Aorta (tissue), 5 donors: ENCODE measurements around the gene MAP3K14. TPM values are rescaled to one million over a fixed set of nuclear protein-coding genes. Genes with fewer than 3 reads are reported as not detected.
A peak's percentile ranks its signal among the peaks of the same experiment; 100 is the strongest.
"Not testable (repeated sequence)": the region's sequence is repeated elsewhere in the genome, so short reads cannot be mapped to it uniquely, and the experiment has no call there.

Experiments used
- ATAC-seq: fragments of 200-7000 bp; cut with Tn5 transposase; one replicate; pipeline ENCODE4 v1.9.1; 2022; ENCODE audit warnings: moderate library complexity; ENCODE audit not compliant: low FRiP score
- DNase-seq, 2 donors: peaks; one replicate each; pipeline ENCODE4 v3.0.0-alpha.2; 2020
- H3K27ac ChIP-seq, 2 donors: one replicate each; pipeline ENCODE4 v1.5.1; 2013; ENCODE audit warnings: low read length in 2 of 2, mild to moderate bottlenecking in 2 of 2, moderate library complexity in 2 of 2, control low read depth in 1 of 2, inconsistent platforms in 1 of 2, low read depth in 1 of 2
- H3K27me3 ChIP-seq, 2 donors: one replicate each; pipeline ENCODE4 v1.6.1; 2013; ENCODE audit warnings: control low read depth in 1 of 2, low read length in 1 of 2, mild to moderate bottlenecking in 1 of 2, moderate library complexity in 1 of 2; ENCODE audit not compliant: insufficient read depth in 2 of 2, control insufficient read depth in 1 of 2
- H3K36me3 ChIP-seq, 2 donors: one replicate each; pipeline ENCODE4 v1.6.1; 2013; ENCODE audit warnings: control low read depth in 1 of 2, low read length in 1 of 2, mild to moderate bottlenecking in 1 of 2; ENCODE audit not compliant: insufficient read depth in 2 of 2, control insufficient read depth in 1 of 2
- H3K4me1 ChIP-seq, 2 donors: one replicate each; pipeline ENCODE4 v1.6.1; 2013; ENCODE audit warnings: low read length in 2 of 2, control low read depth in 1 of 2, mild to moderate bottlenecking in 1 of 2, moderate library complexity in 1 of 2; ENCODE audit not compliant: insufficient read depth in 2 of 2, control insufficient read depth in 1 of 2
- H3K4me3 ChIP-seq, 2 donors: one replicate each; pipeline ENCODE4 v1.5.1; 2013; ENCODE audit warnings: low read length in 2 of 2, control low read depth in 1 of 2, mild to moderate bottlenecking in 1 of 2
- H3K9me3 ChIP-seq: one replicate; pipeline ENCODE4 v1.6.1; 2013; ENCODE audit warnings: mild to moderate bottlenecking, low read length; ENCODE audit not compliant: control insufficient read depth
- WGBS, 2 donors: extraction: QIAGEN DNeasy Blood & Tissue Kit; methylation state at CpG; one replicate each; pipeline ENCODE4 v1.1.7; 2013; 5-methylcytosine and 5-hydroxymethylcytosine counted together
- intact Hi-C, 2 donors: fragments of 100-400 bp; cut with DNase I; formaldehyde crosslinking; loops; one replicate each; pipeline versions ENCODE4 v1.14.2 to v1.15.0; 2022
- polyA plus RNA-seq, 2 donors: library from polyadenylated mRNA; stranded (reverse); fragments of 200-250 nt; gene quantifications; one replicate each; pipeline ENCODE4 v1.2.3, GENCODE V29; 2013
- total RNA-seq, 2 donors: library from RNA; stranded (reverse); fragmentation: NEBNext Ultra II Directional; extraction: Animal tissue kit (Norgen Biotek cat#: 25700); gene quantifications; one replicate each; pipeline ENCODE4 v1.2.1, GENCODE V29; 2021
- donor health status: healthy with polysubstance abuse.
- donor health status: Bipolar disorder and iron deficiency.
- donor health status: DM: no; HTN: no; CAD: no.
- donor health status: DM: no; HTN: no; CAD: no.
- donor health status: DM: yes; HTN: yes; CAD: no.

Gene MAP3K14
- total and polyA plus RNA-seq, 4 donors, result 5.9 to 19.7 (median 8.3) TPM

DNA sequence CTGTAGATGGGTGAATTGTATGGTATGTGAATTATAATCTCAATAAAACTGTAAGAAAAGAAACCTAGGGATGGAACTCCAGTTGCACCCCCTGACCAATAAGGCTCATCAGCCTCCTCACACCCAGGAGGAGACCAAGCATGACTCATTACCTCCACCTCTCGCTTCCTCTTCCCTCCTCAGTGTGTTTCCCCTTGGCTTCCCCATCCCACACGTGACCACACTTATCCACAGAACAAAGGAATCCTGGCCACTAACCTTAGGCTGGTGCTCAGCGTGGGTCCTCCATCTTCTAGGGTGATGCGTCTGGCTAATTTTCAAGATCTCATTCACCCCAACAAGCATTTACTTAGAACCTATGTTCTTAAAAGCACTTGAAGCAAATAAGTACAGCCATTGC, 36.2 kb upstream of the MAP3K14 start:
- Histone ChIP-seq H3K4me3 (no peak overlapping the region), H3K9me3 (peaks cover 1% of the 10 kb centered on the region), H3K27ac (no peak overlapping the region), H3K4me1 (no peaks in the 10 kb centered on the region), H3K36me3 (no peaks in the 10 kb centered on the region), H3K27me3 (no peaks in the 10 kb centered on the region)
- ATAC-seq, result no peak
- 88 to 93% methylated on average over 4 of the region's 4 CpGs for WGBS, 2 donors
- no peak for DNase-seq
- intact Hi-C loops, result no loop called here

GRCh38 chr17:45351831-45352230, 35.0 kb upstream of the MAP3K14 start:
- Histone ChIP-seq H3K27me3 (no peaks in the 10 kb centered on the region), H3K27ac (no peak overlapping the region), H3K4me1 (no peaks in the 10 kb centered on the region), H3K36me3 (no peaks in the 10 kb centered on the region), H3K9me3 (peaks cover 1% of the 10 kb centered on the region), H3K4me3 (no peak overlapping the region)
- ATAC-seq, result no peak
- intact Hi-C loops, result no loop called here
- 97% methylated on average over 2 of the region's 2 CpGs for WGBS, 2 donors
- DNase-seq, result no peak

GRCh38 chr17:45347444-45347843, 30.6 kb upstream of the MAP3K14 start:
- Histone ChIP-seq H3K27ac (no peak overlapping the region), H3K4me3 (no peak overlapping the region), H3K4me1 (no peaks in the 10 kb centered on the region), H3K27me3 (no peaks in the 10 kb centered on the region), H3K36me3 (no peaks in the 10 kb centered on the region), H3K9me3 (peaks cover 1% of the 10 kb centered on the region)
- intact Hi-C loops, result no loop called here
- 66 to 69% methylated on average over 5 to 6 of the region's 6 CpGs for WGBS, 2 donors
- no peak for DNase-seq
- no peak for ATAC-seq

DNA sequence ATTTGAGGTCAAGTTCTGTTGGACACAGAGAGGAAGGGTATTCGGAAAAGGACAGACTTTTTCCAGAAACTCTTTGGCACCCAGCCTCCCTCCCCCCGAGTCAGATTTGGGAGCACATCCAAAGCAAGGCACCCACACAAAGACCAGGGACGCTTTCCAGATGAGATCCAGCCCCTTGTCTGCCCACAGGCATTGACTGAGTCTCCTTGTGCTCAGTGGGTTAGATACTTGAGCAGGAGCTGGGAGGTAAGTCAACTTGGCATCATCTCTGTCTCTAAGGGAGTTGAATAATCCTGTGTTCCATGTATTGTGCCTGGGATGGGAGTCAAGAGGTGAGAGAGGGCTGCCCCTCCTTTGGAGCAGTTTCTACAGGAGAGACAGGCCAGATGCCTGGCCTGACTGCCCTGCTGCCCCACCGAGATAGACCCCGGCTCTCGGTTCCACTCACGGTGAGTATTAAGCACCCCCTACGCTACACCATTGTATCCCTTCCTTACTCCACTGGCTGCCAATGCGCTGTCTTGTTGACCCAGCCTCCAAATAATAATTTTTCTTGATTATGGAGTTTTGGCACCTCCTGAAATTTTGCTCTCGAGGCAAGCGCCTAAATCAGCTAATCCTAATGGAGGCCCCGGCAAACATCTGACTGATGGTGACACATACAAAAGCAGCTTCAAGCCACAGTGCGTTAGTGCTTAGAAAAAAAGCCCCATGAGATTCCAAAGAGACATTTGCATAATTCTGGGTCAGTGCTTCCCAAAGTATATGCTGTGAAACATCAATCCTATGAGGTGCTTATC, 29.6 kb upstream of the MAP3K14 start:
- Histone ChIP-seq H3K36me3 (no peaks in the 10 kb centered on the region), H3K27me3 (no peaks in the 10 kb centered on the region), H3K9me3 (no peaks in the 10 kb centered on the region), H3K27ac (no peak overlapping the region), H3K4me3 (no peak overlapping the region), H3K4me1 (no peaks in the 10 kb centered on the region)
- ATAC-seq, result peak; percentile 69
- WGBS, 2 donors, result 66 to 67% methylated on average over 13 of the region's 13 CpGs
- intact Hi-C loops, result no loop called here
- DNase-seq, result no peak

DNA sequence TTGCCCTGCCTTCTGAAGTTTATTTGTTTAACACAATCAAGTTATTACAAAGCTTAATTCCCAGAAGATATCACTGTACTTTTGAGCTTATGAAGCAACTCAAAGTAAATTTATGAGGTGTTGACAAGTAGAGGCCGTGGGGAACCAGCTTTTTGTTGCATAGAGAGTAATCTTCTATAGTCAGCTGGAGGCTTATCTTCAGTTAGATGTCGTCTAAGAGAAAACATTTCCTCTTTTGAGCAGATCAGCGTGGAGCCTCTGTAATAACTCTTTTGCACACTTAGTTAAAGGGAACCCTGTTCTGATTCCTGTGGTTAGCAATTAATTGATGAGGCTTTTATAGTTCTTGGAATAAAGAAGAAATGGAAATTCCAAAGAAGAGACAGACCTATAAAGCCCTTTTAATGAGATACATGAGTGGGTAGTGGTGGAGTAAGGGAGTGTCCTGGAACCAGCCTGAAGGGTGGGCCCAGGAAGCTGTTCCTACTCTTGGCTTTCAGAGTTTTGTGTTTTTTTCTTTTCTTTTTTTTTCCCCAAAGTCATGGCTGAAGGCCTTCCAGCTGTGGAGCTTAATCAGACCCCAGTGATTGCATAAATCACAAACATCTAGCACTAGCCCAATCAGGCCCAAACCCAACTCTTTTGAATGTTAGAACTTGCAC, 28.9 kb upstream of the MAP3K14 start:
- H3K9me3 ChIP-seq, result no peaks in the 10 kb centered on the region
- no peaks in the 10 kb centered on the region for H3K4me1 ChIP-seq
- 37 to 43% methylated on average over 3 of the region's 3 CpGs for WGBS, 2 donors
- no peaks in the 10 kb centered on the region for H3K36me3 ChIP-seq
- H3K27me3 ChIP-seq, result no peaks in the 10 kb centered on the region
- no peak overlapping the region for H3K4me3 ChIP-seq
- no peak overlapping the region for H3K27ac ChIP-seq
- intact Hi-C loops, result no loop called here
- peak; percentile 79 for ATAC-seq
- no peak for DNase-seq

GRCh38 chr17:45345246-45345553, 28.4 kb upstream of the MAP3K14 start:
- no peak overlapping the region for H3K27ac ChIP-seq
- no peak for ATAC-seq
- intact Hi-C loops, result no loop called here

GRCh38 chr17:45343967-45344664, 27.3 kb upstream of the MAP3K14 start:
- ATAC-seq, H3K4me1 ChIP-seq, H3K9me3 ChIP-seq, H3K27me3 ChIP-seq, DNase-seq, H3K36me3 ChIP-seq, intact Hi-C loops, H3K27ac ChIP-seq, H3K4me3 ChIP-seq: not testable (repeated sequence)
- WGBS, 2 donors, result 96 to 97% methylated on average over 10 of the region's 10 CpGs

More at GRCh38 chr17:45345246-45345553, 28.4 kb upstream of the MAP3K14 start:
- H3K9me3 ChIP-seq, result no peaks in the 10 kb centered on the region
- no peak for DNase-seq
- 80 to 83% methylated on average over 3 of the region's 3 CpGs for WGBS, 2 donors
- no peaks in the 10 kb centered on the region for H3K36me3 ChIP-seq
- H3K4me3 ChIP-seq, result no peak overlapping the region
- no peaks in the 10 kb centered on the region for H3K4me1 ChIP-seq
- no peaks in the 10 kb centered on the region for H3K27me3 ChIP-seq

GRCh38 chr17:45342871-45343526, 26.2 kb upstream of the MAP3K14 start:
- Histone ChIP-seq H3K4me1 (no peaks in the 10 kb centered on the region), H3K27me3 (no peaks in the 10 kb centered on the region), H3K9me3 (no peaks in the 10 kb centered on the region), H3K27ac (no peak overlapping the region), H3K4me3 (no peak overlapping the region), H3K36me3 (no peaks in the 10 kb centered on the region)
- DNase-seq (no peak), ATAC-seq (no peak)
- WGBS, 2 donors, result 93 to 95% methylated on average over 4 of the region's 4 CpGs
- intact Hi-C loops, result no loop called here
